Measurements from ENCODE around the gene FAM186B.
A peak's percentile ranks its signal among the peaks of the same experiment; 100 is the strongest.

Gene FAM186B

GRCh38 chr12:49648712-49649003 is 43.2 kb upstream of the FAM186B start:
- peaks cover 53% of the 10 kb centered on the region for H3K4me1 Mint-ChIP-seq
- TF ChIP-seq CTCF (IDR thresholded peaks at IDR 0.05; ENCODE audit: unreplicated experiment in 3 of 3), result no peak
- H3K36me3 Mint-ChIP-seq (ENCODE audit: low read depth), result peaks cover 80% of the 10 kb centered on the region
- H3K9me3 Mint-ChIP-seq, result no peaks in the 10 kb centered on the region
- H3K4me3 Mint-ChIP-seq, result no peak overlapping the region
- H3K27ac Mint-ChIP-seq, result peak overlapping the region; percentile 30 to 88 (median 74)
- H3K27me3 Mint-ChIP-seq (ENCODE audit: low read depth), result no peaks in the 10 kb centered on the region

GRCh38 chr12:49647827-49648711 is 42.6 kb upstream of the FAM186B start:
- H3K9me3 Mint-ChIP-seq, result no peaks in the 10 kb centered on the region
- H3K36me3 Mint-ChIP-seq (ENCODE audit: low read depth), result peaks cover 82% of the 10 kb centered on the region
- H3K4me3 Mint-ChIP-seq, result peak overlapping the region in 1 of 3 experiments; percentile 41
- peak overlapping the region; percentile 74 to 88 (median 83) for H3K27ac Mint-ChIP-seq
- no peaks in the 10 kb centered on the region for H3K27me3 Mint-ChIP-seq (ENCODE audit: low read depth)
- no peak for TF ChIP-seq CTCF (IDR thresholded peaks at IDR 0.05; ENCODE audit: unreplicated experiment in 3 of 3)
- peaks cover 53% of the 10 kb centered on the region for H3K4me1 Mint-ChIP-seq

- no peak for TF ChIP-seq CTCF (IDR thresholded peaks at IDR 0.05; ENCODE audit: unreplicated experiment in 3 of 3)
- H3K27me3 Mint-ChIP-seq (ENCODE audit: low read depth), result no peaks in the 10 kb centered on the region
- H3K36me3 Mint-ChIP-seq (ENCODE audit: low read depth), result peaks cover 74% of the 10 kb centered on the region
- peak overlapping the region in 1 of 3 experiments; percentile 41 for H3K4me3 Mint-ChIP-seq
- peak overlapping the region; percentile 71 to 88 (median 83) for H3K27ac Mint-ChIP-seq
- peaks cover 48% of the 10 kb centered on the region for H3K4me1 Mint-ChIP-seq
- no peaks in the 10 kb centered on the region for H3K9me3 Mint-ChIP-seq
Observed at GRCh38 chr12:49646871-49647654, 41.6 kb upstream of the FAM186B start.

GRCh38 chr12:49646331-49646830 is 40.9 kb upstream of the FAM186B start:
- no peaks in the 10 kb centered on the region for H3K27me3 Mint-ChIP-seq (ENCODE audit: low read depth)
- no peaks in the 10 kb centered on the region for H3K9me3 Mint-ChIP-seq
- H3K36me3 Mint-ChIP-seq (ENCODE audit: low read depth), result peaks cover 68% of the 10 kb centered on the region
- peak overlapping the region in 2 of 3 experiments; percentile 84 to 88 for H3K27ac Mint-ChIP-seq
- no peak for TF ChIP-seq CTCF (IDR thresholded peaks at IDR 0.05; ENCODE audit: unreplicated experiment in 3 of 3)
- no peak overlapping the region for H3K4me3 Mint-ChIP-seq
- H3K4me1 Mint-ChIP-seq, result peaks cover 48% of the 10 kb centered on the region

GRCh38 chr12:49645146-49646039 is 40.0 kb upstream of the FAM186B start:
- Mint-ChIP-seq H3K27me3 (ENCODE audit: low read depth) (no peaks in the 10 kb centered on the region), H3K27ac (peak overlapping the region; percentile 27 to 88 (median 84)), H3K4me1 (peaks cover 48% of the 10 kb centered on the region), H3K36me3 (ENCODE audit: low read depth) (peaks cover 66% of the 10 kb centered on the region), H3K4me3 (no peak overlapping the region), H3K9me3 (no peaks in the 10 kb centered on the region)
- TF ChIP-seq CTCF (IDR thresholded peaks at IDR 0.05; ENCODE audit: unreplicated experiment in 3 of 3), result no peak

All from nephron (organoid).